Sigmoid colon (tissue), 4 donors: ENCODE results near the gene FGF12.

Experiments used
- CTCF ChIP-seq, 4 experiments: fragments of 450-650 bp in 3 of 4; fragments of 200-600 bp in 1 of 4; IDR thresholded peaks; one replicate each; pipeline ENCODE4 v1.5.1; 2016 to 2019; ENCODE audit warnings: antibody characterized with exemption in 4 of 4, mild to moderate bottlenecking in 3 of 4, moderate library complexity in 2 of 4
- EP300 ChIP-seq, 4 donors: sonication (generic); formaldehyde crosslinking; IDR thresholded peaks; one replicate each; pipeline ENCODE4 v1.6.1; 2017; ENCODE audit warnings: antibody characterized with exemption in 4 of 4
- POLR2A ChIP-seq, 2 donors: fragments of 450-650 bp; IDR thresholded peaks; one replicate each; pipeline ENCODE4 v1.6.1; 2016; ENCODE audit warnings: antibody characterized with exemption in 2 of 2, mild to moderate bottlenecking in 2 of 2, moderate library complexity in 2 of 2
- POLR2AphosphoS5 ChIP-seq, 4 donors: sonication (generic); formaldehyde crosslinking; IDR thresholded peaks; one replicate each; pipeline ENCODE4 v1.6.1; 2017; ENCODE audit warnings: antibody characterized with exemption in 4 of 4

DNA sequence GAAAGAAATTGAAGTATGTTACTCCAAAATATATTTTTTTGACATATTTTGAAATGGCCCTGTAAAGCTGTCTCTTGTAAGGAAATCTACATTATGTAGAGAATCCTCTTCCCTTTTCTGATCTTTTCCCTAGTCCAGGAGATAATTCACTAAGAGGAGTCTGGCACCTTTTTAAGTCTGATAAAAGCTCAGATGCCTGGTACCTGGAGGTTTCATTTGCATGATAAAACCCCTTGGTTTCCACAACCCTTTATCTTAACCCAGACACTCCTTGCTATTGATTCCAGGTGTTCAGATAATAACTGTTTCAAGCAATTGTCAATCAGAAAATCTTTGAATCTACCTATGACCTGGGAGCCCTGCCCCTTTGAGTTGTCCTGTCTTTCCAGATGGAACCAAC, 26.5 kb downstream of the FGF12 start:
- TF ChIP-seq POLR2AphosphoS5 (IDR thresholded peaks at IDR 0.05) (no peak), CTCF (IDR thresholded peaks at IDR 0.05) (no peak), POLR2A (IDR thresholded peaks at IDR 0.05) (no peak), EP300 (IDR thresholded peaks at IDR 0.05) (no peak)
